ENCODE results near the gene RBBP4.
A peak's percentile ranks its signal among the peaks of the same experiment; 100 is the strongest.
"Not testable (repeated sequence)": the region's sequence is repeated elsewhere in the genome, so short reads cannot be mapped to it uniquely, and the experiment has no call there.

Gene RBBP4

GRCh38 chr1:32639489-32640075 lies 11.4 kb upstream of the RBBP4 start:
- no peak for DNase-seq (ENCODE audit: low read depth, low spot score)

- DNase-seq (ENCODE audit: low read depth, low spot score) = peak; percentile 42
These were observed 8.6 kb upstream of the RBBP4 start for GRCh38 chr1:32642292-32642827.

- no peak for DNase-seq (ENCODE audit: low read depth, low spot score)
These were observed 6.6 kb upstream of the RBBP4 start for GRCh38 chr1:32644426-32644825.

- DNase-seq (ENCODE audit: low read depth, low spot score) = no peak
These were observed 3.5 kb upstream of the RBBP4 start for GRCh38 chr1:32647308-32648134.

- peak; percentile 95 for DNase-seq (ENCODE audit: low read depth, low spot score)
These were observed 708 bp upstream of the RBBP4 start, which contains the start of gene ZBTB8OS for GRCh38 chr1:32650248-32650751. Gene ZBTB8OS, minus strand, starts transcription at chr1:32650550. Its CDS starts 21 bp downstream, at chr1:32650529.

- no peak for DNase-seq (ENCODE audit: low read depth, low spot score)
These were observed 559 bp downstream of the RBBP4 start for GRCh38 chr1:32651461-32652073.

DNA sequence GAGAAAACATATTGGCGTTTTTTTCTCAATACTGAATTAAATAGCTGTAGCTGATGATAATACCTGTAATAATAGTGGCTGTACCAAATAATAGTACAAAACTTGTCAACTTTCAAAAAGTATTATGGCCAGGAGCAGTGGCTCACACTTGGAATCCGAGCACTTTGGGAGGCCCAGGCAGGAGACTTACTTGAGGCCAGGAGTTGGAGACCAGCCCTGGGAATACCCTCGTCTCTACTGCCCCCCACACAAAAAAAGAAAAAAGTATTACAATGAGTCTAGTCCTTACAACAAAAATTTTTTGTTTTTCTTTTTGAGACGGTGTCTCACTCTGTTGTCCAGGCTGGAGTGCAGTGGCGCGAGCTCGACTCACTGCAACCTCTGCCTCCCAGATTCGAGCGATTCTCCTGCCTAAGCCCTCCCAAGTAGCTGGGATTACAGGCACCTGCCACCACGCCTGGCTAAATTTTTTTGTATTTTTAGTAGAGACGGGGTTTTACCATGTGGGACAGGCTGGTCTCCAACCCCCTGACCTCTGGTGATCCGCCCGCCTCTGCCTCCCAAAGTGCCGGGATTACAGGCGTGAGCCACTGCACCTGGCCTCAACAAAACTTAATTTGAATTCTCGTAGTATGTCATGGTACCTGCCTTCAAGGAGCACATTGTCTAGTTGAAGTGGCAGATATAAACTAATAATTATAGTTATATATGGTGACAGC lies 1.4 kb downstream of the RBBP4 start:
- peak; percentile 34 for DNase-seq (ENCODE audit: low read depth, low spot score)

DNA sequence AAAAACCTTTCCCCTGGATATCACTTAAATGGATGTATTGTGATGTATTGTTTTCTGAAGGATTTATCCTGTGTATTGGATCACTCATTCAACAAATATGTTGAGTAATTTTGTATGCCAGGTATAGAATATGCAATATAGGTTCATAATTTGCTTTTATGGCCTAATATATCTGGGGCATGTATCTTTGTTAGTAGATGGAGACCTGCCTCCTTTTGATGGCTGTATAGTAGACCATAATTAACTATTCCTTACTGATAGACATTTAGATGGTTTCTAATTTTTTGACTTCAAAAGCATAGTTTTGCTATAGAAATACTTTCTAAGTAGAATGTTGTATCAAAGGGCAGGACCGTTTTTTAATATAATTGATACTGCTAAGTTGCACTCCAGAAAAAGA lies 8.6 kb downstream of the RBBP4 start:
- DNase-seq (ENCODE audit: low read depth, low spot score) = no peak

DNA sequence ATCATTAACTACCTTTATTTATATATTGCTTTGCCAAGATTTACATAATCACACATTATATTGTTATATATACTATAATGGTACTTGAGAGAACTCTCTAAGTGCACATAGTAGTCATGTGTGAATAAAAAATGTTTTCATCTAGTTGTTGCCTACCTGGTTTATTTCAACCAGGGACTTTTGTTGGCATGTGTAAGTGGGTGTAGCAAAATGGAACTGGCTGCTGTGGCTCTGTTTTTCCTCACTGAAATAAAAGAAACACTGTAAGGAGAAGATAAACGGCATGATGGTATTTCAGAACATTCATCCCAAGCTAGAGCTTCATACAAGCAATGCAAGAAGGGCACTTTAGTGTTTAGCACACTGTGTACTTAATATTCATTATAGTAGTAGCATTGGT lies 14.9 kb downstream of the RBBP4 start:
- no peak for DNase-seq (ENCODE audit: low read depth, low spot score)

- peak; percentile 26 for DNase-seq (ENCODE audit: low read depth, low spot score)
These were observed 16.0 kb downstream of the RBBP4 start for GRCh38 chr1:32666901-32667566.

GRCh38 chr1:32668716-32669115 lies 17.7 kb downstream of the RBBP4 start:
- not testable (repeated sequence) for DNase-seq (ENCODE audit: low read depth, low spot score)

DNA sequence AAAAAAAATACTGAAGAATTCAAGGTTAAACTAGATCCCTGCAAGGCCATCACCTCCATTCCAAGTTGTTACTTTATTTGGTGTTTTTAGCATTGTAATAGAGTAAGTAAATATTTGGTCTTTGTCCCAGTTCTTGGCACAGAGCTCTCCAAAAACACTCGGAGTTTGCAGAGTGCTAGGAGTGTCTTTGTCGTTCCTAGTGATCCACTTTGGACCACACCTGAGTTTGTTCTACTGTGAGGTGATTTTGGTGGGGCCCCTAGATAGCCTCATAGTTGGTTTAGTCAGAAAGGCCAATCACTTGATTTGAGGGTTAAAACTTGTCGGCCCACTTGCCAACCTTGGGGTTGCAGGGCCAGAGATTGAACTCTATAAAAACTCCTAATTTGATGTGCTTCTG lies 25.9 kb downstream of the RBBP4 start:
- no peak for DNase-seq (ENCODE audit: low read depth, low spot score)

DNA sequence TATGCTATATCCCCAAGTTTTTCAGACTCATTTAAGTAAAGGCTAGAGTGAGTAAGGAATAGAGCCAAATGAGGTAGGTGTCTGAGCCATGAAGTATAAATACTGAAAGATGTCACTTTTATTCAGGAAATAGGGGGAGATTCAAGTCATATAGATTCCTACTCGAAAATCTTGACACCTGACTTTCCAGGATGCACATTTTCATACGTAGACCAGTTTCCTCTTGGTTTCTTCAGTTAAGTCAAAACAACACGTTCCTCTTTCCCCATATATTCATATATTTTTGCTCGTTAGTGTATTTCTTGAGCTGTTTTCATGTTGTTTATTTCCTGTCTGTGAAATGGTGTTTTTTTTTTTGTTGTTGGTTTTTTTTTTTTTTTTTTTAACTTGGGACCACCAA lies 29.0 kb downstream of the RBBP4 start:
- DNase-seq (ENCODE audit: low read depth, low spot score) = not testable (repeated sequence)

DNA sequence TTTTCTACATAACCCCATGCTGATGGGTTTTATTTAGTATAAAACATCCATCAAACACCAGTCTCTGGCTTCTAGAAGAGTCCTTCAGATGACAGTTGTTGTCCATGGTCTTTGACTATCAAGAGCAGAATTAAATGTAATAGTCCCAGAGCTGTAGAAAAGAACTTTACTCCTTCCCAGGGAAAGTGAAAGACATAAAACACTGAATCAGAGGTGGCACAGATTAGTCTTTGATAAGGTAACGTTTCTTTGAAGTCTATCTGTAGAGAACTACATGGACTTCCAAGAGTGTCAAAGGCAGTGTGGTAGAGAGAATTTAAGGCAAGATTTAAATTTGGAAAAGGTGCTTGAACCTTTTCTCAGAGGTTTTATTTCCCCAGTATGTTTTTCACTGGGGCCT lies 29.6 kb downstream of the RBBP4 start:
- DNase-seq (ENCODE audit: low read depth, low spot score) = no peak

DNA sequence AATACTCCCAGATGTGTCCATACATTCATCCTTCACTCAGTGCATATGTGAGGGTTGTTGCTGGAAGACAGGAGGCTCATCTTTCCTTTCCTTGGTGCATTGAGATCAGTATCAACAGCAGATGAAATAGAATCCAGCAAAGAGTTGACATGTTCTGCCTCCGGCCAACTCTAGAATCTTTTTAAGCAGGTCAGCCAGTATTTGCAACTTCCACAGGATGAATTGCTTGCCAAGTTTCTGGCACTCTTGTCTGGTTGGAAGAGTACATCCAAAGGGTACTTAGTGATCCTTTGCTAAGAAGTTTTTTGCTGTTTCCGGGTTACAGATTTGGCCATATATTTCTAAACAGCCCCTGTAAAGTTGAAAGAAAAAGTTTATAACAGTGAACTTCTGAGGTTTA lies 30.5 kb downstream of the RBBP4 start:
- DNase-seq (ENCODE audit: low read depth, low spot score) = no peak

DNA sequence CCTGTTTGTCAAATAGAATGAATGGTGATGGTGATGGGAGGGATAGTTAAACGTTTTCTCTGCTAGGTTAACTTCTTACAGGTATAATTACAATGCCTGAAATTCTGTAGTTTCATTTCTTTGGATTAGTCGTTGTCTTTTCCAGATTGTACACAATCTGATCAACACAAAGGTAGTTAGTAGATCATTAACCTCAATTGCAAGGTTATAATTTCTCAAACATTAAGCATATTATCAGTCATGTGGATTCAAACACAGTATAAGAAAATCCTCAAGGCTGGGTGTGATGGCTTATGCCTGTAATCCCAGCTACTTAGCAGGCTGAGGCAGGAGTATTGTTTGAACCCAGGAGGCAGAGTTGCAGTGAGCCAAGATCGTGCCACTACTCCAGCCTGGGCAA lies 31.0 kb downstream of the RBBP4 start:
- no peak for DNase-seq (ENCODE audit: low read depth, low spot score)

- DNase-seq (ENCODE audit: low read depth, low spot score) = no peak
These were observed 32.4 kb downstream of the RBBP4 start for GRCh38 chr1:32683397-32683796.

DNA sequence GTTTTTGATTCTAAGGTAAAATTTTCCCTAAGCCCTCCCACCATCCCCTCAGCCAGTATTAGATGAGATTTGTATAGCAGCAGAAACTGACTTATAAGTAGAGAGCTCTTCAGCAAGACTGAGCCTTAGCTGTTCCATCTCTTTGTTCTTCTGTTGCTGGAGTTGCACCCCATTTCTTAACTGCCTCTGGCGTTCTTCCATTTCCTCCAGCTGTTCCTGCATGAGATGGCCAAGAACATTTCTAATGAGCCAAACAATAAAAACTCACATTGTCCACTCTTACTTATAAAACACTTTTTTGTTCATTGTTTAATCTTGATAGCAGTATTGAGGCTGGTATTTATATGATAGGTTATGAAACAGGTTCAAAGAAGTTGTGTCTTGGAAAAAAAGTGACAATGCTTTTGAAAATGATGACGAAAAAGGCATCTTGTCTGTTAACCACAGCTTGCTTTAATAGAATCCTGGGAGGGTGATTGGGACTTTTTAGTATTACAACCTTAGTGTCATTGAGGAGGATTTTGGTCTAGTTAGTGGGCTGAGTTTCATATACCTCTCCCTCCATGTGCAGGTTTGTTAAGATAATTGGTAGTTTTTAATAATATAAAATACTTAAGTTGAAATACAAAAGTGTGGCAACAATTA lies 33.3 kb downstream of the RBBP4 start:
- no peak for DNase-seq (ENCODE audit: low read depth, low spot score)

GRCh38 chr1:32685498-32685897 lies 34.5 kb downstream of the RBBP4 start:
- DNase-seq (ENCODE audit: low read depth, low spot score) = no peak

DNA sequence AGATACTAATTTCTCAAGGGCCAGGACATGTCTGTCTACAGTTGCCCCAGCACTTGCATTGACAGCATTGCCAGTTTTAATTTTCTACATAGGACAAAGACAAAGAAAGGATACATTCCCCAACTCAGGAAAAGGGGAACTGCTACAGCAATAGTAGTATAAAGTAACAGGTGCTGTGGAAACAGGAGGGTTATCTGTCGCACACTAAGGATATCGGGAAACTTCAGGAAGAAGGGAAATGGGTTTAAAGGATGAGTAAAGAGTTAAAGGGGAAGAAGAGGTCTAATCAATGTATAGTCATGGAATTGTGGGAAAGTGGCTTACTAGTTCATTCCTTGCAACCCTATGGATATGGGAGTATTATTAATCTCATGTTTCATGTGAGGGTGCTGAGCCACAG lies 35.4 kb downstream of the RBBP4 start:
- DNase-seq (ENCODE audit: low read depth, low spot score) = no peak

Data from ELF-1 (cell line).